GM12873 (cell line): ENCODE results near the gene CLCN5.

Experiments used
- CTCF ChIP-seq: IDR thresholded peaks from 2 replicates; pipeline ENCODE4 v1.5.1; 2012; ENCODE audit warnings: low read depth, mild to moderate bottlenecking, moderate library complexity, low read length, control low read depth; ENCODE audit not compliant: insufficient read depth; ENCODE audit errors: missing control alignments

Gene CLCN5

DNA sequence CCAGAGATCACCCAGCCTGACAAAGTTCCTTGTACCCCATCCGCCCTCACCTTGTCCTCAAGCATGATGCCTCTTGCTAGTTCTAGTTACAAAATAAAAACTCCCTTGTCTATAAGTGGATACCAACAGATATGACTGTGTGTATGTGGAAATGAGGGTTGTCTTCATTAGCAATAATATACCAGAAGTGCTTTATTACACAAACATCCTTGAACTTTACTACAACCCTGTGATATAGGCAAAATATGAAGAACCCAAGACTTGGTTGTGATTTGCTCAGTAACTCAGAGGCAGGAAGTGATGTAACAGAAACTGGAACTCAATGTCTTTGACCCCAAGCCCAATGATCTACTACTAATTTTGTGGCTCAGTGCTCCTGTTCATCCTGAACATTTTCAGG is 180.8 kb downstream of the CLCN5 start:
- TF ChIP-seq CTCF = no peak

GRCh38 chrX:50103866-50104566 is 181.6 kb downstream of the CLCN5 start:
- TF ChIP-seq CTCF = no peak

DNA sequence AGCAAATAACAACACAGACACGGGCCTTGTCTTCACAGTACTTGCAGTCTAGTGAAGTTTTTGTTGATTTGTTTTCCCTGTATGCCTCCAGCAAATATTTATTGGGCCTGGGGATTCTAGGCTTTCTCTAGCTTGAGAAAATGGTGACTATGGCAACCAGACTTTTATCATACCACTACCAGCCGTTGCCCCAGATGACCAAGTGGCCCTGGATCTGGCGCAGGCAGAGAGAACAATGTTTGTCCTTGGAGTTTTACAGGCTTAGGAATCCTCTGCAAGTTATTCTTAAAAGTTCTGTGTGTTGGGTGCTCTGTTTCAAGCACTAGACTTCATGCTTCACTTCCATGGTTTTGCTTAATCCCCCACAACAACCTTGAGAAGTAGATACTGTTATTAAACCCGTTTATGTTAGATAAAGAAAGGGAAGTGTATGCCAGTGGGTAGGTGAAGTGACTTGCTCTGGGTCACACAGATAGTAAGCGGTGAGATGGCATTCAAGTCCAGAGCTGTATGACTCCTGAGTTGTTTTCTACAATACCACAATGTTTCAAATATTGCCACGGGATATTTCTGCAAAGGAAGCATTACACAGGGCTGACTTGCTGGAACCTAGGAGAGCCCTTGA is 183.8 kb downstream of the CLCN5 start:
- TF ChIP-seq CTCF = no peak

GRCh38 chrX:50107470-50107869 is 185.1 kb downstream of the CLCN5 start:
- no peak for TF ChIP-seq CTCF

DNA sequence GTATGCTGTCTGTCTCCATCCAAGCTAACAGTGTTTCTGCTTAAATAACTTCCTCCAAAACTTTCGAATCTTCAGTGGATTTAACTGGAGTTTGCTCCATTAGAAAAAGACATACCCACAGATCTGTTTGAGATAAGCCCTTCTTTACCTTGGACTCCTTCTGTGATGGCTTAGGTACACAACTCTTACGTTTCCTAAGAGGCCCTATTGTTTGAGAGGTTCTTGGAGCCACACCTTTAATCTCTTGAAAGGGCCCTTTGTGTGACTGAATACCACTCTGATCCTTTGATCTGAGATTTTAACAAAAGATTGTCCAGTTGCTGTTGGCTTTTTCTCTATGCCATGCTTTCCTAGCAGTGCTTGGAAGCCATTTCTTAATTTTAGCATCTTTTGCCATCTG is 185.9 kb downstream of the CLCN5 start:
- TF ChIP-seq CTCF = no peak

DNA sequence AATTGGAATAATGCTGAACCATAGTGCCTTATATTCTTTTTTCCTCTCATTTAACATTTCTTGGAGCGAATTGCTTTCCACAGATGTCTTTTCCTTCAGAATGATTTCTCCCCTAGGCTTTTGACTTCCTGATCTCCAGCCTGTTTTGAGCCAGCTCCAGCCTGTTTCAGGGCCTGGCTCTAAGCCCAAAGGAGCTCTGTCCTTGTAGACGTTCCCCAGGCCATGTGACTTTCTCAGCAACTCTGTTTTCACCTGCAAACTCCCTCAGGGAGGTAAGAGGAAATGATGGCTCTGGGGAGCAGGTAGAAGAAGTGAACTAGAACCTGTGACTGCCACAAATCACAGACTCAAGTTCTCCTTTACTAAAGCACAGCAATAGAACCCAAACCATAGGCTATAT is 189.3 kb downstream of the CLCN5 start:
- TF ChIP-seq CTCF = no peak

DNA sequence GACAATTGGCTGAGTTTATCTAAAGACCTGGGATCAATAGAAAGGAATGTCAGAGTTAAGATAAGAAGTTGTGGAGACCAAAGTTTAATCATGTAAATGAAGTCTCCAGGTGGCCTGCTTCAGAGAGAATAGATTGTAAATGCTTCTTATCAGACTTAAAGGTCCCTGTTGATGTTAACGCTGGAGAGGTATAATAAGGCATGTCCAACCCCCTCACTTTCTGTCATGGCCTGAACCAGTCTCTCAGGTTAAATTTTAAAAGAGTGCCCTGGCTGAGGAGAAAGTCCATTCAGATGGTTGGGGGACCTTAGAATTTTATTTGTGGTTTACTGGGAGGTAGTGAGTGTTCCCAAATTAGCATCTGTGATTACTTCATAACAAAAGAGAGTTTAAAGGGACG is 191.7 kb downstream of the CLCN5 start:
- no peak for TF ChIP-seq CTCF
